Measurements from ENCODE around the gene RAP1GAP.

DNA sequence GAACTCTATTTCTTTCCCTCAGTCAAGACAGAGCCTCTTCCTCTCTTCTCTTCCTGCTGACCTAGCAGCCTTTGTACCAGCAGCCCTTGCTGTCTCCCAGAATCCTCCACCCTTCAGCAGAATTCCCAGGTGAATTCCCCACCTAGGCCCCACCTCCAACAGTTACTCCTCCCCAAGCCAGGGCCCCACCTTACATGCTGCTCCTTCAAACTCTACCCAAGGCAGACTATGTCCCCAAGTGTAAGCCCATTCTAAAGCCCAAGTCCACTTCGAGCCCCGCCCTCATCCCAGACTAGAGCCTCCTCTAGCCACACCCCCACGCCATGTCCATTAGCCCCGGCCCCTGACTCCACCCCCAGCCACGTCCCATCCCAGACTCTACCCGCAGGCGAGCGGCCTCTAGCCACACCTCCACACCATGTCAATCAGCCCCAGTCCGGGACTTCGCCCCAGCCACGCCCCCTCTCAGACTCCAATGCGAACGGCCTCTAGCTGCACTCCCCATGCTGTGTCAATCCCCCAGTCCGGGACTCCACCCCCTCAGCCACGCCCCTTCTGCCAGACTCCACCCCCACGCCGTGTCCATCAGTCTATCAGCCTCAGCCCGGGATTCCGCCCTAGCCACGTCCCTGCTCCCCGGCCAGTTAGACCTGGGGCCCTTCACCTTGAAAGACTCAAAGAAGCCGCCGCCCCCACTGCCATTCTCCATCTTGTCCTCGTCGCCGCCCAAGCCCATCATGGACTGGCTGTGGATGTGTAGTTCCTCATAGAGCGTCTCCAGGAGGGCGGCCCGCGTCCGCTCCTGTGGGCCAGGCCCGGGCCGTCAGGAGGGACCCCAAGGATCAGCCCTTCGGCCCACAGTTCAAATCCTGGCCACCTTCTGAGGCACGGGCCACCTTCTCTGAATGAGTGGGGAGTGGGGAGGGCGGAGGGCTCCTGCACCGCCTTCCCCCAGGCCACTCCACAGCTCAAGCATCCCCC is 61.3 kb downstream of the RAP1GAP start:
- TF ChIP-seq POLR2AphosphoS5 (IDR thresholded peaks at IDR 0.05): no peak
- TF ChIP-seq, protein P1, sequence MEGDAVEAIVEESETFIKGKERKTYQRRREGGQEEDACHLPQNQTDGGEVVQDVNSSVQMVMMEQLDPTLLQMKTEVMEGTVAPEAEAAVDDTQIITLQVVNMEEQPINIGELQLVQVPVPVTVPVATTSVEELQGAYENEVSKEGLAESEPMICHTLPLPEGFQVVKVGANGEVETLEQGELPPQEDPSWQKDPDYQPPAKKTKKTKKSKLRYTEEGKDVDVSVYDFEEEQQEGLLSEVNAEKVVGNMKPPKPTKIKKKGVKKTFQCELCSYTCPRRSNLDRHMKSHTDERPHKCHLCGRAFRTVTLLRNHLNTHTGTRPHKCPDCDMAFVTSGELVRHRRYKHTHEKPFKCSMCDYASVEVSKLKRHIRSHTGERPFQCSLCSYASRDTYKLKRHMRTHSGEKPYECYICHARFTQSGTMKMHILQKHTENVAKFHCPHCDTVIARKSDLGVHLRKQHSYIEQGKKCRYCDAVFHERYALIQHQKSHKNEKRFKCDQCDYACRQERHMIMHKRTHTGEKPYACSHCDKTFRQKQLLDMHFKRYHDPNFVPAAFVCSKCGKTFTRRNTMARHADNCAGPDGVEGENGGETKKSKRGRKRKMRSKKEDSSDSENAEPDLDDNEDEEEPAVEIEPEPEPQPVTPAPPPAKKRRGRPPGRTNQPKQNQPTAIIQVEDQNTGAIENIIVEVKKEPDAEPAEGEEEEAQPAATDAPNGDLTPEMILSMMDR (IDR thresholded peaks at IDR 0.05): no peak
